LNCAP (cell line): ENCODE measurements around the gene TAGLN2.

Experiments
- TF ChIP-seq, protein P1 (sequence below): fragments of 450-650 bp; IDR thresholded peaks from 2 replicates; pipeline ENCODE4 v1.5.1; 2017; ENCODE audit warnings: mild to moderate bottlenecking

TAGLN2 gene

DNA sequence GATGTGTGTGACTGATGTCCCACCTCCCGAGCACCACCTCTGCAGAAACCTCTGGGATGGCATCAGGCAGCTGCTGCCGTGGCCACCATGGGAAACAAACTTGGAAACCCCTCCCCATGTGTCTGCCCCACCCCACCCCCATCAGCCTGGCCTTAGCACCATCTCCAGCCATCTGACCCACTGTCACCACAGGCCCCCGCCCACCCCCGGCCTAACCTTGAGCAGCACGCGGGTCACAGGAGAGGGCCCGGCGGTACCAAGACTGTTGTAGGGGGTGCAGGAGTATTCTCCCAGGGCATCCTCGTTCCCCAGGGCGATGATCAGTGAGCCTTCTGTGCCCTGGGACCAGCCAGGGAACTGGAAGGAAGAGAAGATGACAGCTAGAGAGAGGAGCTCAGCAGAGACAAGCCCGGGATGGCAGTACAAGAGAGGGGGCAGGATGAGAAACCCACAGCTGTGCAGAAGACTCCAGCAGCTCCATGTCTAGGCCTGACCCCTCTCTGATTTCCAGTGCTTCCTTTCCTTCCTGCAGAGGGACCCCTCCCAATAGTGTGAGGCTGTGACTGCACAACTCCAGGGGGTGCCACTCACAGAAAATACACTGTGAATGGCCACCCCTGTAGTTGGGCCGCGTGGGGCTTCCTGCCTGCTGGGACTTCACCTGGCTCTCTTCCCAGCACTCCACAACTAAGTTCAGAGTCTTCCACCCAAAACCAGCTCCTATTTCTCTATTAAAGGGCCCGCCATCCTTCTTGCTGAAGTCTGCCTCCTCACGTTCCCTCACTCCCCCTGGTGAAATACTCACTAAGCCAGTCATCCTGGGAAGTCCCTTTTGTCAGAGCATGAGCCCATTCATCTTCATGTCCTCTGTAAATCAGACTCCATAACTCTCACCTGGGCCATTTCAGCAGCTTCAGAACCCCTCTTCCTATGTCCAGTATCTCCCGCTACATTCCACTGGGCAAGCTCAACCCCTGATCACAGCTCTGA lies 7.3 kb upstream of the TAGLN2 start:
- TF ChIP-seq, protein P1, sequence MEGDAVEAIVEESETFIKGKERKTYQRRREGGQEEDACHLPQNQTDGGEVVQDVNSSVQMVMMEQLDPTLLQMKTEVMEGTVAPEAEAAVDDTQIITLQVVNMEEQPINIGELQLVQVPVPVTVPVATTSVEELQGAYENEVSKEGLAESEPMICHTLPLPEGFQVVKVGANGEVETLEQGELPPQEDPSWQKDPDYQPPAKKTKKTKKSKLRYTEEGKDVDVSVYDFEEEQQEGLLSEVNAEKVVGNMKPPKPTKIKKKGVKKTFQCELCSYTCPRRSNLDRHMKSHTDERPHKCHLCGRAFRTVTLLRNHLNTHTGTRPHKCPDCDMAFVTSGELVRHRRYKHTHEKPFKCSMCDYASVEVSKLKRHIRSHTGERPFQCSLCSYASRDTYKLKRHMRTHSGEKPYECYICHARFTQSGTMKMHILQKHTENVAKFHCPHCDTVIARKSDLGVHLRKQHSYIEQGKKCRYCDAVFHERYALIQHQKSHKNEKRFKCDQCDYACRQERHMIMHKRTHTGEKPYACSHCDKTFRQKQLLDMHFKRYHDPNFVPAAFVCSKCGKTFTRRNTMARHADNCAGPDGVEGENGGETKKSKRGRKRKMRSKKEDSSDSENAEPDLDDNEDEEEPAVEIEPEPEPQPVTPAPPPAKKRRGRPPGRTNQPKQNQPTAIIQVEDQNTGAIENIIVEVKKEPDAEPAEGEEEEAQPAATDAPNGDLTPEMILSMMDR, result no peak

DNA sequence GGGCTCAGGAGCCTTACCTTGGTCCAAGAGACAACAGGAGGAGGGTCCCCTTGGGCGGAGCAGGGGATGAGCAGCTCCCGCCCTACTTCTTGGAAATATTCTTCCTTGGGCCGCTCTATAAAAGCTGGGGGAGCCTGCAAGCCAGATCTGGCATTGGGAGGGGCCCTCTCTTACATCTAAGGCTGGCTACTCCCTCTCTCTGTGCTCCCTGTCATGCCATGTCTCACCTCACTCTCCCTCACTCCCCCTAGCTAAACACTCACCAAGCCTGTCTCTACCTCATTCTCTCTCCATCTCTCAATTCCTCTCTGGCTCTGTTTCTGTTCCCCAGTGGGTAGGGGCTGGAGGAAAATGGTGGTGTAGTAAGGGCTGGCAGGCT lies 6.5 kb upstream of the TAGLN2 start:
- TF ChIP-seq, protein P1, result no peak

DNA sequence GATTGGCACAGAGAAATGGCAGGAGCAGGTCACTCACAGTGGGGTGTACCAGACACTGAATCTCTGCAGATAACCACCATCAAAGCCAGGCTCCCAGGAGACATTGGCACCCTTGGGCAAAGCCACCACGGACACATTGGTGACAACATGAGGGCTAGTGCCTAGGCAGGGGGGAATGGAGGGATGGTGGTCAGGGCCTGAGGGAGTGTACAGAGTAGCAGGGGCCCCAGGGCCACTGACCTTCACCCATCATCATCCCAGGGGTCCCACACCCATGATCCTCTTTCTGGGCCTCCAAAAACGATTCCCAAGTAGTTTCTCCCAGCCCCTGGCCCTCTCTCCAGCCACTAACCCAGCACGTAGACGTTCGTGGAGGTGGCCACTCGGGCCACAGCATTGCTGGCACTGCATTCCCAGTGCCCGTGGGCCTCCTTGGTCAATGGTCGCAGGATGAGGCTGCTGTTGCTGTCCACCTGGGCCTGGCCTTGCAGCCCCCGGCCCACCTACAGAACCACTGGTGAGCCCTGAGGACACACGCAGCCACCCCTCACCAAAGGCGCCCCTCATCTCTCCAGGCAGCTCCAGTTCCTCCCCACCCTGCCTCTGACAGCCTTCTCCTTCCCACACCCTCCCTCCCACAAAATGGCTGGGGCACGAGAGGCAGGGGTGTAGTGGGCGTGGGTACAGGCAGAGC lies 5.9 kb upstream of the TAGLN2 start:
- TF ChIP-seq, protein P1, result no peak

DNA sequence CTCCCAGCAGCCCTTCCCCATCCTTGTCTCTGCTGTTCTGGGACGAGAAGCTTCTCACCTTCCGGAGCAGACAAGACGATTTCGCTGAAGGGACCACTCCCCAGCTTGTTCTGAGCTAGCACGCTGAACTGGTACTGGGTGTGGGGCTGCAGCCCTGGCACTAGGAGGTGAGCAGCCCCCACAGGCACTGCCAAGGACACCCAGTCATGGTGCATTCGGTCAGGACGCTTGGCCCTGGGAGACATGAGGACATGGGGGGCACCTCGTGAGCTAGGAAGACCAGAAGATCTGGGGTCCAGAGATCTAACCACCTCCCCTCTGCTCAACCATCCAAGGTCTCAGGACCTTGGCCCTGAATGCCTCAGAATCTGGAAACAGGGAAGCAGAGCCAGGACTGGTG lies 5.3 kb upstream of the TAGLN2 start:
- TF ChIP-seq, protein P1, result no peak

DNA sequence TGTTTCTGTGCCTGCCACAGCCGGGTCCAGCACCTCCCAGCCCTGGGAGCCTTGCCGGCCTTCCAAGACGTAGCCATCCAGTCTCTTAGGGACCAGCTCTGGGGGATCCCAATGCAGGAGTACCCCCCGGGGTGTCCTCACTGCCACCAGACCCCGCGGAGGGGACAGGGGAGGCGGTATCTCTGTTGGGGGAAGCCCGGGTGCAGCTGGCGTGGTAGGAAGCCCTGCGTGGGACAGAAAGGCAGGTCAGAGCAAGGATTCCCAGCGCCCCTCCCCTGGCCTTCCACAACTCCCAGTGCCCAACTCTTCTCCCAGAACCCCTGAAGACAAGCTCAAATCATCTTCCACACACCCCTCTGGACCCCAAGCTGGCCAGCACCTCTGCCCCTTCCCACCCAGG lies 4.9 kb upstream of the TAGLN2 start:
- TF ChIP-seq, protein P1, result no peak

DNA sequence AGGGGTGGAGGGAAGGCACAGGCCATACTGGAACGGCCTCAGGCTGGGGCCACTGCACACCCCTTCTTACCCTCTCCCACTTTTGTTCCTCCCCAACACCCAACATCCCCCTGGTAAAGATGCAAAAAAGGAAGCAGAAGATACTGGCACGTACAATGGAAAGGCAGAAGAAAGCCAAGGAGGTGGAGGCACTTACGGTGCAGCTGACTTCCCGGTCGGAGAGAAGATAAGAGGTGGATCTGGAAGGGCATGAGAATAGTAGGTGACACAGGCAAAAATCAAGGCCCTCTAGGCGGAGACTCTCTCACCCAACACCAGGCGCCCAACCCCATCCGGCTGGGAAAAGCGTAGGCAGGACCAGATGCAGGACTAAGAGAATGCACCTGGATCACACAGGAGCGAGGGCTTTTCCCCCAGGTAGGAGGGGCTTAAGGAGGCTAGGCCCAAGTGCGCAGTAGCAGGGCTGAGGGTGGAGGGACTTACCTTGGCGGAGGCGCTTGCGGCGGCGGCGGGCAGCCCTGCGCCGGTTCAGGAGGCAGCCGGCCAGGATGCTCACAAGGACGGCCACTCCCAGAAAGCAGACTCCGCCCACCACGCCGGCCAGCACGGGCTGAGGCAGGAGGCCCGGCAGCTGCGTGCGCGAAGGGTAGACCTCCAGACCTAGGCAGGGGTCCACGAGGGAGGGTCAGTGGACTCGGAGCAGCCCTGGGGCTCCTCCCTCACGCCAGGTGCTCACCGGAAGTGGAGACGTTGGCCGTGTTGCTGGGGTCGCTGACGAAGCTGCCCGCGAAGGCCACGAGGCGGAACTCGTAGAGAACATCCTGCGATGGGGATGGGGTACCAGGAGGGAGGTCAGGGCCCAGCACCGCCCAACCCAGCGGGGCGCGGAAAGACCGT lies 4.1 kb upstream of the TAGLN2 start:
- TF ChIP-seq, protein P1, result no peak

DNA sequence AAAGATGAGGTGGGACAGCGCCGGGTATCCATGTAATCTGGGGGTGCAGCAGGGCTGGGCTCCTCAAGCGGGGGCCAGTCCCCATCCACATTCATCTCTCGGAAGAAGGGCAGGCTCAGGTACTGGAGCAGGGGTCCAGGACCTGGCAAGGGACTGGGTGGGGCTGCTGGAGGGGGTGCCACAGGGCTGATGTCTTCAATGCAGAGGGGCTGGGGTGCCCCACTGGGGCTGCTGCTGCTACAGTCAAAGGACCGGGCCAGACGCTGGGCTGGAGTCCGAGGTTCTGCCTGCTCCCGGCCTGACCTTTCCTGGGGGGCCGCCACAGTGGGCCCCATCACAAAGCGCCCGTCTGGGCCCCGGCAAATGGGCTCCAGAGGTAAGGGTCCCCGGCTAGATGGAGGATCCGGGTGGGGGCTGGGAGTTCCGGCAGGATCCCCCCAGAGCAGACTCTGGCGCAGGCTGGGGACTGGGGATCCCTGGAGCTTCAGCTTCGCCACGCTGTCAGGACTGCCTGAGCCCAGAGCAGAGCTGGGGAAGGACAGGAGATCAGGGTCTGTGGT lies 3.3 kb upstream of the TAGLN2 start:
- TF ChIP-seq, protein P1, result no peak
